Measurements from ENCODE around the gene LYRM4.
A peak's percentile ranks its signal among the peaks of the same experiment; 100 is the strongest.

LYRM4 gene

GRCh38 chr6:5277589-5277988, 16.8 kb upstream of the LYRM4 start:
- Histone ChIP-seq H3K9ac (ENCODE audit: low read length) (no peak overlapping the region), H3K4me3 (ENCODE audit: low read length) (no peak overlapping the region), H3K4me1 (ENCODE audit: control insufficient read depth, insufficient read depth, low read length) (no peaks in the 10 kb centered on the region), H3K27me3 (ENCODE audit: control insufficient read depth, insufficient read depth, low read length) (no peaks in the 10 kb centered on the region), H3K27ac (ENCODE audit: low read depth, low read length) (no peak overlapping the region), H3K36me3 (ENCODE audit: control insufficient read depth, insufficient read depth, low read length) (no peaks in the 10 kb centered on the region)

GRCh38 chr6:5276581-5276980, 15.8 kb upstream of the LYRM4 start:
- H3K9ac ChIP-seq (ENCODE audit: low read length), result no peak overlapping the region
- no peaks in the 10 kb centered on the region for H3K4me1 ChIP-seq (ENCODE audit: control insufficient read depth, insufficient read depth, low read length)
- H3K27ac ChIP-seq (ENCODE audit: low read depth, low read length), result no peak overlapping the region
- H3K27me3 ChIP-seq (ENCODE audit: control insufficient read depth, insufficient read depth, low read length), result no peaks in the 10 kb centered on the region
- H3K36me3 ChIP-seq (ENCODE audit: control insufficient read depth, insufficient read depth, low read length), result no peaks in the 10 kb centered on the region
- H3K4me3 ChIP-seq (ENCODE audit: low read length), result no peak overlapping the region

GRCh38 chr6:5275497-5275896, 14.7 kb upstream of the LYRM4 start:
- Histone ChIP-seq H3K9ac (ENCODE audit: low read length) (no peak overlapping the region), H3K27me3 (ENCODE audit: control insufficient read depth, insufficient read depth, low read length) (no peaks in the 10 kb centered on the region), H3K36me3 (ENCODE audit: control insufficient read depth, insufficient read depth, low read length) (no peaks in the 10 kb centered on the region)

GRCh38 chr6:5274231-5274630, 13.5 kb upstream of the LYRM4 start:
- H3K27me3 ChIP-seq (ENCODE audit: control insufficient read depth, insufficient read depth, low read length), result no peaks in the 10 kb centered on the region
- H3K4me3 ChIP-seq (ENCODE audit: low read length), result no peak overlapping the region
- no peaks in the 10 kb centered on the region for H3K36me3 ChIP-seq (ENCODE audit: control insufficient read depth, insufficient read depth, low read length)
- H3K9ac ChIP-seq (ENCODE audit: low read length), result no peak overlapping the region
- no peaks in the 10 kb centered on the region for H3K4me1 ChIP-seq (ENCODE audit: control insufficient read depth, insufficient read depth, low read length)
- no peak overlapping the region for H3K27ac ChIP-seq (ENCODE audit: low read depth, low read length)

More at GRCh38 chr6:5275497-5275896, 14.7 kb upstream of the LYRM4 start:
- Histone ChIP-seq H3K4me1 (ENCODE audit: control insufficient read depth, insufficient read depth, low read length) (no peaks in the 10 kb centered on the region), H3K27ac (ENCODE audit: low read depth, low read length) (no peak overlapping the region), H3K4me3 (ENCODE audit: low read length) (no peak overlapping the region)

- H3K4me1 ChIP-seq (ENCODE audit: control insufficient read depth, insufficient read depth, low read length), result no peaks in the 10 kb centered on the region
- H3K4me3 ChIP-seq (ENCODE audit: low read length), result no peak overlapping the region
- H3K36me3 ChIP-seq (ENCODE audit: control insufficient read depth, insufficient read depth, low read length), result no peaks in the 10 kb centered on the region
- H3K27ac ChIP-seq (ENCODE audit: low read depth, low read length), result no peak overlapping the region
- no peaks in the 10 kb centered on the region for H3K27me3 ChIP-seq (ENCODE audit: control insufficient read depth, insufficient read depth, low read length)
- no peak overlapping the region for H3K9ac ChIP-seq (ENCODE audit: low read length)
Measured at GRCh38 chr6:5271926-5272325, 11.2 kb upstream of the LYRM4 start.

GRCh38 chr6:5270093-5270680, 9.4 kb upstream of the LYRM4 start:
- no peak overlapping the region for H3K27ac ChIP-seq (ENCODE audit: low read depth, low read length)
- no peaks in the 10 kb centered on the region for H3K4me1 ChIP-seq (ENCODE audit: control insufficient read depth, insufficient read depth, low read length)
- no peaks in the 10 kb centered on the region for H3K27me3 ChIP-seq (ENCODE audit: control insufficient read depth, insufficient read depth, low read length)
- H3K4me3 ChIP-seq (ENCODE audit: low read length), result no peak overlapping the region
- H3K9ac ChIP-seq (ENCODE audit: low read length), result no peak overlapping the region
- H3K36me3 ChIP-seq (ENCODE audit: control insufficient read depth, insufficient read depth, low read length), result no peaks in the 10 kb centered on the region

- H3K27ac ChIP-seq (ENCODE audit: low read depth, low read length), result no peak overlapping the region
- no peaks in the 10 kb centered on the region for H3K27me3 ChIP-seq (ENCODE audit: control insufficient read depth, insufficient read depth, low read length)
- no peak overlapping the region for H3K4me3 ChIP-seq (ENCODE audit: low read length)
- H3K9ac ChIP-seq (ENCODE audit: low read length), result no peak overlapping the region
- no peaks in the 10 kb centered on the region for H3K36me3 ChIP-seq (ENCODE audit: control insufficient read depth, insufficient read depth, low read length)
- H3K4me1 ChIP-seq (ENCODE audit: control insufficient read depth, insufficient read depth, low read length), result no peaks in the 10 kb centered on the region
Measured at GRCh38 chr6:5266423-5266822, 5.7 kb upstream of the LYRM4 start.

- no peaks in the 10 kb centered on the region for H3K36me3 ChIP-seq (ENCODE audit: control insufficient read depth, insufficient read depth, low read length)
- peaks cover 5% of the 10 kb centered on the region for H3K4me1 ChIP-seq (ENCODE audit: control insufficient read depth, insufficient read depth, low read length)
- H3K27ac ChIP-seq (ENCODE audit: low read depth, low read length), result peak overlapping the region; percentile 100
- H3K9ac ChIP-seq (ENCODE audit: low read length), result peak overlapping the region; percentile 75
- H3K27me3 ChIP-seq (ENCODE audit: control insufficient read depth, insufficient read depth, low read length), result no peaks in the 10 kb centered on the region
- H3K4me3 ChIP-seq (ENCODE audit: low read length), result peak overlapping the region; percentile 99
Measured at GRCh38 chr6:5261545-5262109, 877 bp upstream of the LYRM4 start.

GRCh38 chr6:5260111-5260620, 584 bp downstream of the LYRM4 start:
- peak overlapping the region; percentile 99 for H3K4me3 ChIP-seq (ENCODE audit: low read length)
- no peaks in the 10 kb centered on the region for H3K27me3 ChIP-seq (ENCODE audit: control insufficient read depth, insufficient read depth, low read length)
- peak overlapping the region; percentile 100 for H3K27ac ChIP-seq (ENCODE audit: low read depth, low read length)
- peaks cover 5% of the 10 kb centered on the region for H3K4me1 ChIP-seq (ENCODE audit: control insufficient read depth, insufficient read depth, low read length)
- no peaks in the 10 kb centered on the region for H3K36me3 ChIP-seq (ENCODE audit: control insufficient read depth, insufficient read depth, low read length)
- H3K9ac ChIP-seq (ENCODE audit: low read length), result peak overlapping the region; percentile 57

GRCh38 chr6:5259428-5259827, 1.3 kb downstream of the LYRM4 start:
- Histone ChIP-seq H3K4me3 (ENCODE audit: low read length) (peak overlapping the region; percentile 99), H3K9ac (ENCODE audit: low read length) (no peak overlapping the region), H3K4me1 (ENCODE audit: control insufficient read depth, insufficient read depth, low read length) (peaks cover 5% of the 10 kb centered on the region), H3K27me3 (ENCODE audit: control insufficient read depth, insufficient read depth, low read length) (no peaks in the 10 kb centered on the region), H3K36me3 (ENCODE audit: control insufficient read depth, insufficient read depth, low read length) (no peaks in the 10 kb centered on the region), H3K27ac (ENCODE audit: low read depth, low read length) (no peak overlapping the region)

GRCh38 chr6:5257400-5257799, 3.4 kb downstream of the LYRM4 start:
- peaks cover 3% of the 10 kb centered on the region for H3K36me3 ChIP-seq (ENCODE audit: control insufficient read depth, insufficient read depth, low read length)
- H3K27me3 ChIP-seq (ENCODE audit: control insufficient read depth, insufficient read depth, low read length), result no peaks in the 10 kb centered on the region
- H3K9ac ChIP-seq (ENCODE audit: low read length), result no peak overlapping the region
- no peak overlapping the region for H3K27ac ChIP-seq (ENCODE audit: low read depth, low read length)
- peaks cover 5% of the 10 kb centered on the region for H3K4me1 ChIP-seq (ENCODE audit: control insufficient read depth, insufficient read depth, low read length)
- no peak overlapping the region for H3K4me3 ChIP-seq (ENCODE audit: low read length)

GRCh38 chr6:5256952-5257351, 3.8 kb downstream of the LYRM4 start:
- Histone ChIP-seq H3K4me1 (ENCODE audit: control insufficient read depth, insufficient read depth, low read length) (peaks cover 5% of the 10 kb centered on the region), H3K9ac (ENCODE audit: low read length) (no peak overlapping the region), H3K4me3 (ENCODE audit: low read length) (no peak overlapping the region), H3K27me3 (ENCODE audit: control insufficient read depth, insufficient read depth, low read length) (no peaks in the 10 kb centered on the region), H3K27ac (ENCODE audit: low read depth, low read length) (no peak overlapping the region), H3K36me3 (ENCODE audit: control insufficient read depth, insufficient read depth, low read length) (peaks cover 3% of the 10 kb centered on the region)

GRCh38 chr6:5250911-5251310, 9.8 kb downstream of the LYRM4 start:
- Histone ChIP-seq H3K9ac (ENCODE audit: low read length) (no peak overlapping the region), H3K36me3 (ENCODE audit: control insufficient read depth, insufficient read depth, low read length) (peaks cover 3% of the 10 kb centered on the region), H3K27me3 (ENCODE audit: control insufficient read depth, insufficient read depth, low read length) (no peaks in the 10 kb centered on the region), H3K4me1 (ENCODE audit: control insufficient read depth, insufficient read depth, low read length) (no peaks in the 10 kb centered on the region), H3K27ac (ENCODE audit: low read depth, low read length) (no peak overlapping the region), H3K4me3 (ENCODE audit: low read length) (no peak overlapping the region)

All from rectal smooth muscle tissue (tissue), 1 donor.